Kidney (tissue), 14 donors: ENCODE data around the gene CDK12. TPM values are rescaled to one million over a fixed set of nuclear protein-coding genes. Genes with fewer than 3 reads are reported as not detected.

Experiments used
- DNase-seq, 5 donors: peaks; one replicate each; pipeline ENCODE4 v3.0.0-alpha.2; 2013 to 2020
- FAIRE-seq: peaks from 2 replicates; lab custom pipeline; 2012; peaks lifted over from hg19 to GRCh38; lab: Jason Lieb, UNC
- H3K27ac ChIP-seq, 2 donors: one replicate each; pipeline ENCODE4 v1.7.0; 2013; ENCODE audit warnings: low read depth in 2 of 2, low read length in 2 of 2, inconsistent platforms in 1 of 2
- H3K27me3 ChIP-seq: one replicate; pipeline ENCODE4 v1.7.1; 2013; ENCODE audit warnings: low read length, inconsistent platforms; ENCODE audit not compliant: control insufficient read depth, insufficient read depth
- H3K36me3 ChIP-seq, 3 donors: one replicate each; pipeline versions ENCODE4 v1.7.0 to v1.7.1; 2013; ENCODE audit warnings: low read length in 3 of 3, control low read depth in 1 of 3, inconsistent platforms in 1 of 3; ENCODE audit not compliant: insufficient read depth in 3 of 3, control insufficient read depth in 2 of 3
- H3K4me1 ChIP-seq, 3 donors: one replicate each; pipeline versions ENCODE4 v1.7.0 to v1.7.1; 2013; ENCODE audit warnings: low read length in 3 of 3, inconsistent platforms in 1 of 3, low read depth in 1 of 3; ENCODE audit not compliant: control insufficient read depth in 2 of 3, insufficient read depth in 2 of 3
- H3K4me3 ChIP-seq, 3 donors: one replicate each; pipeline versions ENCODE4 v1.7.0 to v1.8.1; 2013; ENCODE audit warnings: low read length in 3 of 3, control low read depth in 1 of 3, inconsistent platforms in 1 of 3
- H3K9ac ChIP-seq, 3 donors: one replicate each; pipeline versions ENCODE4 v1.7.0 to v1.7.1; 2013; ENCODE audit warnings: low read length in 3 of 3, control low read depth in 1 of 3, inconsistent platforms in 1 of 3
- H3K9me3 ChIP-seq, 3 donors: one replicate each; pipeline versions ENCODE4 v1.7.0 to v1.7.1; 2013; ENCODE audit warnings: low read length in 3 of 3, control low read depth in 1 of 3, inconsistent platforms in 1 of 3; ENCODE audit not compliant: control insufficient read depth in 2 of 3, insufficient read depth in 1 of 3
- intact Hi-C: fragments of 100-400 bp; cut with DNase I; formaldehyde crosslinking; loops from one replicate; pipeline ENCODE4 v1.11.1; 2022
- polyA plus RNA-seq: library from polyadenylated mRNA; stranded (reverse); fragments of 350-450 nt; fragmentation: Illumina TruSeq; extraction: RNeasy Lipid Tissue Mini Kit (QIAGEN cat#74804); gene quantifications from one replicate; pipeline ENCODE4 v1.2.3, GENCODE V29; 2014; ENCODE audit warnings: low read depth, low replicate concordance; ENCODE audit not compliant: insufficient read depth
- total RNA-seq: library from RNA; stranded (reverse); fragmentation: NEBNext Ultra II Directional; extraction: Animal tissue kit (Norgen Biotek cat#: 25700); gene quantifications from one replicate; pipeline ENCODE4 v1.2.1, GENCODE V29; 2021
- TF ChIP-seq, protein P1 (sequence below): IDR thresholded peaks from 3 replicates; pipeline ENCODE4 v1.5.1; 2012; ENCODE audit warnings: mild to moderate bottlenecking, moderate library complexity, borderline replicate concordance; ENCODE audit not compliant: insufficient read depth; ENCODE audit errors: extremely low read depth
- donor health status: control.
- donor health status: control.
- donor health status: control.
- donor health status: control.
- donor health status: control.
- donor health status: DM: yes; HTN: yes; CAD: no.
- donor health status: Normal renal cell carcinoma (clear cell type).

The CDK12 gene
- total and polyA plus RNA-seq, 2 donors from 2014 or later: 5.6 to 55.3 TPM

DNA sequence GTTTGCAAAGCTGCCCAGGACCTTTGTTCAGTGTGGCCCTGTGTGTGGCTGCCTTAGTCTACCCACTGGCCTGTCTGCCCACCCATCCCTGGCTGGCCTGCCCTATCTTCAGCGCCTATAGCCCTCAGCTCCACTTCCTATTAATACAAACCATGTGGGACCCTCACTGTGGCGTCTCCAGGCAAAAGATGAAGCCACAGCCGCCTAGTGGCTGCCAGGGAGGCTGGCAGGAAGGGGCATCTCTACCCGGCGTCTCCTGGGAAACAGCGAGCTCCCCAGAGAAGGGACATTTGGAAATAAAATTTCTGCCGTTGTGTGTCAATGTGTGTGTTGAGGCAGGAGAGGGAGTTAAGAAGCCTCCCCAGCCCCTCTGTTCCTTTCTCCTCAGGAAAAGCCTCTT lies 114.9 kb downstream of the CDK12 start:
- FAIRE-seq: no peak
- no peaks in the 10 kb centered on the region for H3K27me3 ChIP-seq

DNA sequence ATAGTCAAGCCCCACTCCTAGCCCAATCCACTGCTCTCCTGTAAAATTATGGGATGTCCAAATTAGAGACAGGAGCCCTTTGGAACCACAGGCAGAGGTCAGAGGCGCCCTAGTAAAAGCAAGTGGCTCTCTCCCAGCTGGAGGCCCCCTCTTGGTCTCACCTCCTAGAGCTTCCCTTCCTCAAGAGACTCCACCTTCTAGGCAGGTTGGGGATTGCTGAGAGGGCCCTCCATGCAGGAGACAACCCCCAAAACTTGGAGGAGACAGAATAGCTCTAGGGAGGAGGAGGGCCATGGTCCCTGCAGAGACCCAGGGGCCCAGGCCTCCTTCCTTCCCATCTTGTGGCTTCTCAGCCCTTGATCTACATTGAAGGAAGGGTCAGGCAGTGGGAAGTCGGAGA lies 117.0 kb downstream of the CDK12 start:
- H3K4me3 ChIP-seq: no peak overlapping the region
- H3K9ac ChIP-seq: no peak overlapping the region
- DNase-seq: no peak
- TF ChIP-seq, protein P1, sequence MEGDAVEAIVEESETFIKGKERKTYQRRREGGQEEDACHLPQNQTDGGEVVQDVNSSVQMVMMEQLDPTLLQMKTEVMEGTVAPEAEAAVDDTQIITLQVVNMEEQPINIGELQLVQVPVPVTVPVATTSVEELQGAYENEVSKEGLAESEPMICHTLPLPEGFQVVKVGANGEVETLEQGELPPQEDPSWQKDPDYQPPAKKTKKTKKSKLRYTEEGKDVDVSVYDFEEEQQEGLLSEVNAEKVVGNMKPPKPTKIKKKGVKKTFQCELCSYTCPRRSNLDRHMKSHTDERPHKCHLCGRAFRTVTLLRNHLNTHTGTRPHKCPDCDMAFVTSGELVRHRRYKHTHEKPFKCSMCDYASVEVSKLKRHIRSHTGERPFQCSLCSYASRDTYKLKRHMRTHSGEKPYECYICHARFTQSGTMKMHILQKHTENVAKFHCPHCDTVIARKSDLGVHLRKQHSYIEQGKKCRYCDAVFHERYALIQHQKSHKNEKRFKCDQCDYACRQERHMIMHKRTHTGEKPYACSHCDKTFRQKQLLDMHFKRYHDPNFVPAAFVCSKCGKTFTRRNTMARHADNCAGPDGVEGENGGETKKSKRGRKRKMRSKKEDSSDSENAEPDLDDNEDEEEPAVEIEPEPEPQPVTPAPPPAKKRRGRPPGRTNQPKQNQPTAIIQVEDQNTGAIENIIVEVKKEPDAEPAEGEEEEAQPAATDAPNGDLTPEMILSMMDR: no peak
- no peak overlapping the region for H3K27ac ChIP-seq
- no peaks in the 10 kb centered on the region for H3K27me3 ChIP-seq
- no peaks in the 10 kb centered on the region for H3K9me3 ChIP-seq
- peaks cover 0 to 4% (median 3%) of the 10 kb centered on the region in 3 donors for H3K4me1 ChIP-seq
- intact Hi-C loops: no loop called here
- H3K36me3 ChIP-seq: no peaks in the 10 kb centered on the region
- FAIRE-seq: no peak

More for the DNA sequence above, 114.9 kb downstream of the CDK12 start:
- Histone ChIP-seq H3K9me3 (peaks cover 0 to 2% (median 0%) of the 10 kb centered on the region in 3 donors), H3K27ac (no peak overlapping the region), H3K4me1 (peaks cover 0 to 4% (median 3%) of the 10 kb centered on the region in 3 donors), H3K9ac (no peak overlapping the region), H3K4me3 (no peak overlapping the region), H3K36me3 (no peaks in the 10 kb centered on the region)
- TF ChIP-seq, protein P1: peak; percentile 15
- DNase-seq: peak in 3 of 5 donors; percentile 24 to 41 (median 39)
- intact Hi-C loops: no loop called here

DNA sequence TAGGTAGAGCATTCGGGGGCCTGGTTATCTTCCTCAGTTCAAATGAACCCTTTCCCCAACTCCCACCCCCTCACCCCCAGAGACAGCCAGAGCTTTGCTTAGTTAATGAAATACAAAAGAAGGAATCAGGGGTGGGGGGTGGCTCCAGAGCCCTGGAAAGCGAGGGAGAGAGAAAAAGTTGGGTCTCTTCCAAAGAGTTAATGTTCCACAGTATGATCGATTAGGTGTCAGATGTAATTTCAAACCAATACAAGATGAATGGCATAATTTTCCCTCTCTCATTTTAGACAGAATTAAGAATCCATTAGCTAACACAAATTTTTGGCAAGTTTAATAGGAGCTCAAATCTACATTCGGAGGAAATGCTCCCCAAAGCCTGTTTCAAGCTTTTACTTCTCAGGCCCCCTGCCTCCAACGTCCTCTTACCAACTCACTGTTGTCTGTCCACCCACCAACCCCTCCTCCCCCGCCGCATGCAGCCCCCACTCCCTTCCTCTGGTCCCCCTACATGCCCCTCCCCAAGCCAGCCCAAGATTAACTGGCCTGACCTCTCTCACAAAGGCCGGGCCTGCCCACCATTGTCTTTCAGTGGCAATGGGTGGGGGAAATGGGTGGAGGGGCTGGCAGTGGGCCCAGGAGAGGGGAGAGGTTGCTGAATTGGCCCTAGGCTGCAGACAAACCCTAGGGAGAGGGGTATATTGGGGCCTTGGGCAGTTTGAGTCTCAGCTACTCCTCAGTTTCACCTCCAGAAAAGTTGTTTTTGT lies 118.2 kb downstream of the CDK12 start:
- no peaks in the 10 kb centered on the region for H3K36me3 ChIP-seq

More for the DNA sequence above, 118.2 kb downstream of the CDK12 start:
- Histone ChIP-seq H3K27me3 (no peaks in the 10 kb centered on the region), H3K4me3 (no peak overlapping the region), H3K9me3 (no peaks in the 10 kb centered on the region), H3K27ac (no peak overlapping the region), H3K9ac (no peak overlapping the region), H3K4me1 (peaks cover 0 to 3% (median 0%) of the 10 kb centered on the region in 3 donors)
- TF ChIP-seq, protein P1: no peak
- no peak for FAIRE-seq
- peak in 1 of 5 donors; percentile 45 for DNase-seq
- intact Hi-C loops: no loop called here
